Adrenal gland (tissue), 12 donors: Measurements from ENCODE around the gene UBTFL1. TPM values are rescaled to one million over a fixed set of nuclear protein-coding genes. Genes with fewer than 3 reads are reported as not detected.

ENCODE experiments used
- DNase-seq, 7 donors: peaks; one replicate each; pipeline ENCODE4 v3.0.0-alpha.2; 2019 to 2020
- H3K27ac ChIP-seq, 5 donors: fragments of 200-600 bp; sonication (generic) in 4 of 5; 1 replicate in 3 of 5; 2 replicates in 2 of 5; pipeline versions ENCODE4 v1.5.1 to v1.8.0; 2016 to 2020; ENCODE audit warnings: mild to moderate bottlenecking in 1 of 5
- H3K27me3 ChIP-seq: fragments of 200-600 bp; 2 replicates; pipeline ENCODE4 v1.8.0; 2021
- H3K36me3 ChIP-seq, 2 donors: fragments of 200-600 bp; replicated peaks in 1 of 2; 1 replicate in 1 of 2; 2 replicates in 1 of 2; pipeline versions ENCODE4 v1.5.1 to v1.8.0; 2018 to 2022
- H3K4me1 ChIP-seq, 2 donors: fragments of 200-600 bp; replicated peaks in 1 of 2; 1 replicate in 1 of 2; 2 replicates in 1 of 2; pipeline versions ENCODE4 v1.5.1 to v1.8.0; 2018 to 2021
- H3K4me3 ChIP-seq, 4 donors: fragments of 200-600 bp; sonication (generic) in 3 of 4; one replicate each; pipeline ENCODE4 v1.5.1; 2016 to 2018
- H3K9me3 ChIP-seq, 3 donors: fragments of 200-600 bp; sonication (generic) in 1 of 3; replicated peaks in 1 of 3; 1 replicate in 2 of 3; 2 replicates in 1 of 3; pipeline versions ENCODE4 v1.5.1 to v1.8.0; 2016 to 2021
- CTCF ChIP-seq, 6 experiments: fragments of 450-650 bp in 4 of 6; fragments of 200-600 bp in 2 of 6; sonication (generic) in 1 of 6; IDR thresholded peaks; 1 replicate in 5 of 6; 2 replicates in 1 of 6; pipeline versions ENCODE4 v1.5.1 to v1.8.0; 2016 to 2021; ENCODE audit warnings: antibody characterized with exemption in 6 of 6, mild to moderate bottlenecking in 2 of 6, moderate library complexity in 1 of 6
- POLR2A ChIP-seq, 2 donors: fragments of 450-650 bp; IDR thresholded peaks; one replicate each; pipeline ENCODE4 v1.6.1; 2017; ENCODE audit warnings: antibody characterized with exemption in 2 of 2, mild to moderate bottlenecking in 2 of 2, moderate library complexity in 1 of 2
- WGBS, 4 donors: extraction: QIAGEN DNeasy Blood & Tissue Kit in 2 of 4; methylation state at CpG; one replicate each; pipeline versions ENCODE4 v1.1.5 to v1.1.7; 2013 to 2017; 5-methylcytosine and 5-hydroxymethylcytosine counted together
- intact Hi-C, 2 donors: fragments of 100-400 bp; cut with DNase I; formaldehyde crosslinking; loops; one replicate each; pipeline versions ENCODE4 v1.14.1 to v1.15.0; 2022 to 2023
- polyA plus RNA-seq, 3 donors: library from polyadenylated mRNA; stranded (reverse); fragments of 200-250 nt in 2 of 3; fragments of 350-450 nt in 1 of 3; fragmentation: Illumina TruSeq in 1 of 3; extraction: RNeasy Lipid Tissue Mini Kit (QIAGEN cat#74804) in 1 of 3; gene quantifications; one replicate each; pipeline ENCODE4 v1.2.3, GENCODE V29; 2013 to 2014
- total RNA-seq, 9 donors: library from RNA; depleted of rRNA in 4 of 9; stranded (reverse); fragments of >200 nt in 4 of 9; fragments of 120-200 nt in 1 of 9; fragmentation: NEBNext Ultra II Directional in 1 of 9; extraction: Animal tissue kit (Norgen Biotek cat#: 25700) in 1 of 9; gene quantifications; one replicate each; pipeline versions ENCODE4 v1.1.0 to v1.2.4, GENCODE V29; 2013 to 2023
- donor health status: healthy with polysubstance abuse.
- donor health status: Bipolar disorder and iron deficiency.
- donor health status: DM: yes; HTN: yes; CAD: no.
- donor health status: DM: no; HTN: no; CAD: no.
- donor health status: DM: no; HTN: no; CAD: no.
- donor health status: DM: yes; HTN: yes; CAD: no.

The UBTFL1 gene
- total and polyA plus RNA-seq, 12 donors: not detected

- TF ChIP-seq CTCF (IDR thresholded peaks at IDR 0.05): no peak
- TF ChIP-seq POLR2A (IDR thresholded peaks at IDR 0.05): no peak
- intact Hi-C loops: no loop called here
- WGBS, 4 donors: 80 to 92% (median 82%) methylated on average over 3 of the region's 3 CpGs
These were observed 14.7 kb downstream of the UBTFL1 start for GRCh38 chr11:90100431-90100830.

GRCh38 chr11:90113541-90113940 lies 27.8 kb downstream of the UBTFL1 start:
- no peaks in the 10 kb centered on the region for H3K4me1 ChIP-seq
- 2 to 5% (median 2%) methylated on average over 2 of the region's 2 CpGs for WGBS, 4 donors
- intact Hi-C loops: no loop called here
- H3K27me3 ChIP-seq: no peaks in the 10 kb centered on the region
- TF ChIP-seq CTCF (IDR thresholded peaks at IDR 0.05): peak in 5 of 6 experiments; percentile 27 to 57 (median 37)
- TF ChIP-seq POLR2A (IDR thresholded peaks at IDR 0.05): no peak
- no peak overlapping the region for H3K4me3 ChIP-seq
- no peak overlapping the region for H3K27ac ChIP-seq
- no peaks in the 10 kb centered on the region for H3K9me3 ChIP-seq
- no peak for DNase-seq
- H3K36me3 ChIP-seq: no peaks in the 10 kb centered on the region

More at GRCh38 chr11:90100431-90100830, 14.7 kb downstream of the UBTFL1 start:
- Histone ChIP-seq H3K27ac (no peak overlapping the region), H3K27me3 (no peaks in the 10 kb centered on the region), H3K9me3 (no peaks in the 10 kb centered on the region), H3K4me3 (no peak overlapping the region), H3K4me1 (no peaks in the 10 kb centered on the region), H3K36me3 (no peaks in the 10 kb centered on the region)
- no peak for DNase-seq

GRCh38 chr11:90120191-90120590 lies 34.4 kb downstream of the UBTFL1 start:
- H3K9me3 ChIP-seq: no peaks in the 10 kb centered on the region
- H3K27ac ChIP-seq: no peak overlapping the region
- DNase-seq: no peak
- H3K27me3 ChIP-seq: no peaks in the 10 kb centered on the region
- H3K36me3 ChIP-seq: no peaks in the 10 kb centered on the region
- WGBS, 4 donors: 97 to 100% (median 98%) methylated on average over 4 of the region's 4 CpGs
- intact Hi-C loops: no loop called here
- H3K4me1 ChIP-seq: peaks cover 0 to 6% of the 10 kb centered on the region in 2 donors
- no peak overlapping the region for H3K4me3 ChIP-seq
- no peak for TF ChIP-seq POLR2A (IDR thresholded peaks at IDR 0.05)
- no peak for TF ChIP-seq CTCF (IDR thresholded peaks at IDR 0.05)

GRCh38 chr11:90124371-90124770 lies 38.6 kb downstream of the UBTFL1 start:
- H3K27ac ChIP-seq: no peak overlapping the region
- no peak for DNase-seq
- TF ChIP-seq CTCF (IDR thresholded peaks at IDR 0.05): no peak
- no peak for TF ChIP-seq POLR2A (IDR thresholded peaks at IDR 0.05)
- H3K36me3 ChIP-seq: no peaks in the 10 kb centered on the region
- no peak overlapping the region for H3K4me3 ChIP-seq
- intact Hi-C loops: no loop called here
- H3K4me1 ChIP-seq: peaks cover 0 to 6% of the 10 kb centered on the region in 2 donors
- no peaks in the 10 kb centered on the region for H3K9me3 ChIP-seq
- no peaks in the 10 kb centered on the region for H3K27me3 ChIP-seq
- WGBS, 4 donors: 58 to 82% (median 70%) methylated on average over 1 of the region's 1 CpG
